NB4 (cell line): ENCODE results near the gene TSHZ2.

Experiments used
- CTCF ChIP-seq: IDR thresholded peaks from one replicate; pipeline ENCODE4 v1.5.1; 2012; ENCODE audit warnings: low read depth, low read length
- MYC ChIP-seq: IDR thresholded peaks from 2 replicates; pipeline ENCODE4 v1.6.1; 2011; ENCODE audit warnings: low read depth, low read length
- POLR2A ChIP-seq: IDR thresholded peaks from 2 replicates; pipeline ENCODE4 v1.6.1; 2011; ENCODE audit warnings: mild to moderate bottlenecking; ENCODE audit not compliant: insufficient read length; ENCODE audit errors: extremely low read depth

DNA sequence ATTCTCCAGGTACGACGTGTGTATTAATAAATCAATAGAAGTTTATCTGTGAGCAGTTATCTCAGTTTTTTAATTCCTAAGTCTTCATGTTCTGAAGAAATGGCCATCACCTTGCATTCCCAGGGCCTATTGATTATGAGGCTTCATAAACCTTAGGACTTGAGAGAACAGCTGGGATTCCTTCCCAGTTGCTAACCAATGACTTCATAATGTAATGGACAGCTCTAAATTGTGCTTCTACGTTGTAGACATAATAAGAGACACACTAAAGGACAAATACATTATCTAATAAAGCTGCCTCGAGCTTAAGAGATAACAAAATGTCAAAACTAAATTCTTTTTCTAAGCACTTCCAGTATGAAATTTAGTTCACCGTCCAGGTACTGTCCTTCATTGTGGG, 30.6 kb downstream of the TSHZ2 start:
- TF ChIP-seq POLR2A (no peak), CTCF (no peak), MYC (no peak)
